Stimulated activated naive CD8-positive, alpha-beta T cell treated with anti-CD3 and anti-CD28 coated beads, Interleukin-15, amount 100 ng/mL, for 72 hours (primary cell): ENCODE results near the gene GTF3C6.
"Not testable (repeated sequence)": the region's sequence is repeated elsewhere in the genome, so short reads cannot be mapped to it uniquely, and the experiment has no call there.

Experiments
- ATAC-seq: fragments of 150-1000 bp; cut with Tn5 transposase; 2 replicates; pipeline ENCODE4 v1.10.0; 2021; ENCODE audit warnings: mild to moderate bottlenecking, moderate library complexity
- DNase-seq, 2 donors: peaks; one replicate each; pipeline ENCODE4 v3.0.0; 2021 to 2022
- H3K27ac Mint-ChIP-seq, 2 donors: one replicate each; pipeline ENCODE4 v1.8.0; 2022; ENCODE audit warnings: mild to moderate bottlenecking in 2 of 2, mixed read lengths in 2 of 2, moderate library complexity in 2 of 2
- H3K27me3 Mint-ChIP-seq: one replicate; pipeline ENCODE4 v1.8.0; 2022; ENCODE audit warnings: mixed read lengths
- H3K4me1 Mint-ChIP-seq: one replicate; pipeline ENCODE4 v1.8.0; 2022; ENCODE audit warnings: mild to moderate bottlenecking, mixed read lengths
- H3K4me3 Mint-ChIP-seq, 2 donors: one replicate each; pipeline ENCODE4 v1.8.0; 2022; ENCODE audit warnings: mild to moderate bottlenecking in 2 of 2, mixed read lengths in 2 of 2, moderate library complexity in 1 of 2
- H3K9me3 Mint-ChIP-seq, 2 donors: one replicate each; pipeline ENCODE4 v1.8.0; 2022; ENCODE audit warnings: mixed read lengths in 2 of 2

Gene GTF3C6

DNA sequence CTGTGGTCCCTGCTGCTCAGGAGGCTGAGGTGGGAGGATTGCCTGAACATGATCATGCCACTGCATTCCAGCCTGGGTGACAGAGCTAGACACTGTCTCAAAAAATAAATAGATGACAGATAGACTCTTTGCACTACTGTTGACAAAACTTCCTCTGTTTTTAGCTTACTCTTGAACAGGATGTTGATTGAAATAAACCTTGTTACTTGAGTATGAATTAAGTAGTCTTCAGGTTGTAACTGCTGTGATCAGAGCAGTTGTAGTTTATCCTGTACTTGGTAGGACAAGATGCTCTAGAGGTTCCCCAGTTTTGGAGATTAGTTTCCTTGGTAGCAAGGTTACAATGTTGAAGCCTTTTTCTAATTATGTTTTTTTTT, 1.5 kb downstream of the GTF3C6 start:
- no peaks in the 10 kb centered on the region for H3K9me3 Mint-ChIP-seq
- H3K27me3 Mint-ChIP-seq, result no peaks in the 10 kb centered on the region
- ATAC-seq, result no peak
- DNase-seq, result no peak
- H3K27ac Mint-ChIP-seq, result peak overlapping the region in 1 of 2 donors; percentile 72
- peaks cover 17% of the 10 kb centered on the region for H3K4me1 Mint-ChIP-seq
- H3K4me3 Mint-ChIP-seq, result peak overlapping the region; percentile 59 to 91

GRCh38 chr6:110962636-110963035, 4.1 kb downstream of the GTF3C6 start:
- peaks cover 12% of the 10 kb centered on the region for H3K4me1 Mint-ChIP-seq
- ATAC-seq, H3K4me3 Mint-ChIP-seq: not testable (repeated sequence)

DNA sequence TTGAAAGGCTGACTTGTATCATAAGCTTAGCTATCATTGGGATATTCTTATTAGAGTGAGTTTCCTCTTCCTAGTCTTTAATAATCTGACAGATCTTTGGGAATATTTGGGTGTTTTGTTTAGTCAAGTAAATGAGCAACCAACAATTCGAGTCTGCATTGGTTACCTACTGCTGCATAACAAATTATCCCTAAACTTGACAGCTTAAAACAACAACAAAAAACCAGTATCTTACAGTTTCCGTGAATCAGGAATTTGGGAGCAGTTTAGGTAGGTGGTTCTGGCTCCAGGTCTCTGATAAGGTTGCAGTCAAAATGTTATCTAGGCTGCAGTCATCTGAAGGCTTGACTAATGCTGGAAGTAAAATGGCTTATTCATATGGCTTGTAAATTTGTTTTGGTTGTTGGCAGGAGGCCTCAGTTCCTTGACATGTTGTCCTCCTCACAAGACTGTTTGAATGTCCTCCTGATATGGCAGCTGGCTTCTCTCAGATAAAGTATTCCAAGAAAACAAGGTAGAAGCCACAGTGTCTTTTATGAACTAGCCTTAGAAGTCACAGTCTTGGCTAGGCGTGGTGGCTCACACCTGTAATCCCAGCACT, 7.2 kb downstream of the GTF3C6 start:
- no peak for ATAC-seq
- H3K27ac Mint-ChIP-seq, result no peak overlapping the region
- H3K27me3 Mint-ChIP-seq, result no peaks in the 10 kb centered on the region
- H3K4me3 Mint-ChIP-seq, result no peak overlapping the region
- H3K9me3 Mint-ChIP-seq, result no peaks in the 10 kb centered on the region
- no peaks in the 10 kb centered on the region for H3K4me1 Mint-ChIP-seq
- DNase-seq, result no peak

More at GRCh38 chr6:110962636-110963035, 4.1 kb downstream of the GTF3C6 start:
- H3K9me3 Mint-ChIP-seq, H3K27me3 Mint-ChIP-seq, DNase-seq: not testable (repeated sequence)
- peak overlapping the region in 1 of 2 donors; percentile 42 for H3K27ac Mint-ChIP-seq

DNA sequence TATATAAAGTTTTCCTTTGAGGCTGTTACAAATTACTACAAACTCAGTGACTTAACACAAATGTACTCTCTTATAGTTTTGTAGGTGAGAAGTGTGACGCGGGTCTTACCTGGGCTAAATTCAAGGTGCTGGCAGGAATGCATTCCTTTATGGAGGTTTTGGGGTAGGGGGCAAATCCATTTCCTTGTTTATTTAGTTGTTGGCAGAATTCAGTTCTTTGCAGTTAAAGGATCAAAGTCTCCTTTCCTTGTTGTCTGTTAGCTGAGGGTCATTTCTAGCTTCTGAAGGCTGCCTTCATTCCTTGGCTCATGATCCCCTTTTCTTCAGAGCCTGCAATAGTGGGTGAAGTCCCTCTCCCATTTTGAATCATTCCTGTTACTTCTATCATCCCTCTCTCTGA, 10.2 kb downstream of the GTF3C6 start:
- H3K4me1 Mint-ChIP-seq, DNase-seq, ATAC-seq, H3K9me3 Mint-ChIP-seq, H3K27me3 Mint-ChIP-seq, H3K4me3 Mint-ChIP-seq: not testable (repeated sequence)
- H3K27ac Mint-ChIP-seq, result peak overlapping the region in 1 of 2 donors; percentile 29

- no peaks in the 10 kb centered on the region for H3K9me3 Mint-ChIP-seq
- no peaks in the 10 kb centered on the region for H3K4me1 Mint-ChIP-seq
- DNase-seq (no peak), ATAC-seq (no peak)
- no peak overlapping the region for H3K4me3 Mint-ChIP-seq
- no peaks in the 10 kb centered on the region for H3K27me3 Mint-ChIP-seq
- peak overlapping the region in 1 of 2 donors; percentile 68 for H3K27ac Mint-ChIP-seq
These were observed 13.0 kb downstream of the GTF3C6 start for GRCh38 chr6:110971468-110971867.

DNA sequence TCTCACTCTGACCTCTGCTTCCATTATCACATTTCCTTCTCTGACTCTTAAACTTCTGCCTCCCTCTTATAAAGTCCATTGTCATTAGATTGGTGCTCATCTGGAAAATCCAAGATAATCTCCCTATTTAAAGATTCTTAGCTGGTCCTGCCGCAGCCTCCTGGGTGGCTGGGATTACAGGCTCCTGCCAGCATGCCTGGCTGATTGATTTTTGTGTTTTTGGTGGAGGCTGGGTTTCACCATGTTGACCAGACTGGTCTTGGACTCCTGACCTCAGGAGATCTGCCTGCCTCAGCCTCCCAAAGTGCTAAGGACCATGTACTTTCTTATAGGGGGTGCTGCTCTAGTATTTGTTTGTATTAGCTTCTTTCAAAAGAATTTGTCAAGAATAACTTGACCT, 18.1 kb downstream of the GTF3C6 start:
- H3K27me3 Mint-ChIP-seq, result no peaks in the 10 kb centered on the region
- no peak for DNase-seq
- H3K4me3 Mint-ChIP-seq, result no peak overlapping the region
- H3K4me1 Mint-ChIP-seq, result peaks cover 30% of the 10 kb centered on the region
- no peaks in the 10 kb centered on the region for H3K9me3 Mint-ChIP-seq
- ATAC-seq, result no peak
- no peak overlapping the region for H3K27ac Mint-ChIP-seq

DNA sequence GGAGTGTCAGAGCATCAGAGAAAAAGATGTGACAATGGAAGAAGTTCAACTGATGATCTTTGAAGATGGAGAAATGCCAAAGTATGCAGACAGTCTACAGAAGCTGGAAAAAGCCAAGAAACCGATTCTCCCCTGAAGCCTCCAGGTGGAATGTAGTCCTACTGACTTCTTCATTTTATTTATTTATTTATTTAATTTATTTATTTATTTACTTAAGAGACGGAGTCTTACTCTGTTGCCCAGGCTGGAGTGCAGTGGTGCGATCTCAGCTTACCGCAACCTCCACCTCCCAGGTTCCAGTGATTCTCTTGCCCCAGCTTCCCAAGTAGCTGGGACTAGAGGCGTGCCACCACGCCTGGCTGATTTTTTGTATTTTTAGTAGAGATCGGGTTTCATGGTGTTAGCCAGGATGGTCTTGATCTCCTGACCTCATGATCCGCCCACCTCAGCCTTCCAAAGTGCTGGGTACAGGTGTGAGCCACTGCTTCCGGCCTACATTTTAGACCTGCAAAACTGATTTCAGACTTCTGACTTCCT, 21.1 kb downstream of the GTF3C6 start:
- no peaks in the 10 kb centered on the region for H3K9me3 Mint-ChIP-seq
- ATAC-seq (no peak), DNase-seq (no peak)
- no peaks in the 10 kb centered on the region for H3K27me3 Mint-ChIP-seq
- no peak overlapping the region for H3K4me3 Mint-ChIP-seq
- peaks cover 48% of the 10 kb centered on the region for H3K4me1 Mint-ChIP-seq
- no peak overlapping the region for H3K27ac Mint-ChIP-seq

DNA sequence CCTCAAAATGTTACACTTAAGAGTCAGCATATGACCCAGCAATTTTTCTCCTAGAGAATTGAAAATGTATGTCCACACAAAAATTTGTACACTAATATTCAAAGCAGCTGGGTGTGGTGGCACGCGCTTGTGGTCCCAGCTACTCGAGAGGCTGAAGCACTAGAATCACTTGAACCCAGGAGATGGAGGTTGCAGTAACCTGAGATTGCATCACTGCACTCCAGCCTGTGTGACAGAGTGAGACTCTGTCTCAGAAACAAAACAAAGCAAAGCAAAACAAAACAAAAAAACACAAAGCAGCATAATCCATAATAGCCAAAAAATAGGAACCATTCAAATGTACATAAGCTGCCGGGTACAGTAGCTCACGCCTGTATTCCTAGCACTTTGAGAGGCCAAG, 21.7 kb downstream of the GTF3C6 start:
- H3K4me3 Mint-ChIP-seq, result peak overlapping the region; percentile 67 to 98
- no peaks in the 10 kb centered on the region for H3K27me3 Mint-ChIP-seq
- peak overlapping the region in 1 of 2 donors; percentile 41 for H3K27ac Mint-ChIP-seq
- ATAC-seq (no peak), DNase-seq (no peak)
- peaks cover 53% of the 10 kb centered on the region for H3K4me1 Mint-ChIP-seq
- no peaks in the 10 kb centered on the region for H3K9me3 Mint-ChIP-seq

GRCh38 chr6:110980648-110981047, 22.1 kb downstream of the GTF3C6 start:
- DNase-seq, result no peak
- ATAC-seq, result no peak
- Mint-ChIP-seq H3K4me3 (peak overlapping the region; percentile 98), H3K4me1 (peaks cover 54% of the 10 kb centered on the region), H3K27ac (peak overlapping the region; percentile 95 to 100), H3K27me3 (no peaks in the 10 kb centered on the region), H3K9me3 (no peaks in the 10 kb centered on the region)

GRCh38 chr6:110981202-110981600, 22.7 kb downstream of the GTF3C6 start:
- Mint-ChIP-seq H3K9me3 (no peaks in the 10 kb centered on the region), H3K27ac (peak overlapping the region; percentile 100)
- no peak for ATAC-seq

GRCh38 chr6:110990840-110991576, 32.5 kb downstream of the GTF3C6 start:
- H3K27me3 Mint-ChIP-seq, result no peaks in the 10 kb centered on the region
- peak overlapping the region in 1 of 2 donors; percentile 6 for H3K27ac Mint-ChIP-seq
- ATAC-seq (no peak), DNase-seq (no peak)
- no peaks in the 10 kb centered on the region for H3K9me3 Mint-ChIP-seq
- H3K4me1 Mint-ChIP-seq, result peaks cover 31% of the 10 kb centered on the region
- no peak overlapping the region for H3K4me3 Mint-ChIP-seq

More at GRCh38 chr6:110981202-110981600, 22.7 kb downstream of the GTF3C6 start:
- no peak for DNase-seq
- H3K4me3 Mint-ChIP-seq, result peak overlapping the region; percentile 98
- no peaks in the 10 kb centered on the region for H3K27me3 Mint-ChIP-seq
- H3K4me1 Mint-ChIP-seq, result peaks cover 60% of the 10 kb centered on the region

- DNase-seq, result no peak
- peak overlapping the region in 1 of 2 donors; percentile 40 for H3K27ac Mint-ChIP-seq
These were observed 38.2 kb downstream of the GTF3C6 start for GRCh38 chr6:110996691-110997090.

GRCh38 chr6:110999634-111000270, 41.2 kb downstream of the GTF3C6 start:
- no peaks in the 10 kb centered on the region for H3K9me3 Mint-ChIP-seq
- no peaks in the 10 kb centered on the region for H3K4me1 Mint-ChIP-seq
- H3K27me3 Mint-ChIP-seq, result no peaks in the 10 kb centered on the region
- no peak overlapping the region for H3K27ac Mint-ChIP-seq
- no peak overlapping the region for H3K4me3 Mint-ChIP-seq
- DNase-seq, result no peak
- no peak for ATAC-seq

More at GRCh38 chr6:110996691-110997090, 38.2 kb downstream of the GTF3C6 start:
- Mint-ChIP-seq H3K4me3 (no peak overlapping the region), H3K4me1 (no peaks in the 10 kb centered on the region), H3K27me3 (no peaks in the 10 kb centered on the region), H3K9me3 (no peaks in the 10 kb centered on the region)
- ATAC-seq, result no peak

GRCh38 chr6:111002350-111002749, 43.8 kb downstream of the GTF3C6 start:
- no peak for DNase-seq
- H3K27ac Mint-ChIP-seq, result no peak overlapping the region
- H3K4me3 Mint-ChIP-seq, result no peak overlapping the region
- no peak for ATAC-seq
- no peaks in the 10 kb centered on the region for H3K9me3 Mint-ChIP-seq
- H3K4me1 Mint-ChIP-seq, result no peaks in the 10 kb centered on the region
- no peaks in the 10 kb centered on the region for H3K27me3 Mint-ChIP-seq

DNA sequence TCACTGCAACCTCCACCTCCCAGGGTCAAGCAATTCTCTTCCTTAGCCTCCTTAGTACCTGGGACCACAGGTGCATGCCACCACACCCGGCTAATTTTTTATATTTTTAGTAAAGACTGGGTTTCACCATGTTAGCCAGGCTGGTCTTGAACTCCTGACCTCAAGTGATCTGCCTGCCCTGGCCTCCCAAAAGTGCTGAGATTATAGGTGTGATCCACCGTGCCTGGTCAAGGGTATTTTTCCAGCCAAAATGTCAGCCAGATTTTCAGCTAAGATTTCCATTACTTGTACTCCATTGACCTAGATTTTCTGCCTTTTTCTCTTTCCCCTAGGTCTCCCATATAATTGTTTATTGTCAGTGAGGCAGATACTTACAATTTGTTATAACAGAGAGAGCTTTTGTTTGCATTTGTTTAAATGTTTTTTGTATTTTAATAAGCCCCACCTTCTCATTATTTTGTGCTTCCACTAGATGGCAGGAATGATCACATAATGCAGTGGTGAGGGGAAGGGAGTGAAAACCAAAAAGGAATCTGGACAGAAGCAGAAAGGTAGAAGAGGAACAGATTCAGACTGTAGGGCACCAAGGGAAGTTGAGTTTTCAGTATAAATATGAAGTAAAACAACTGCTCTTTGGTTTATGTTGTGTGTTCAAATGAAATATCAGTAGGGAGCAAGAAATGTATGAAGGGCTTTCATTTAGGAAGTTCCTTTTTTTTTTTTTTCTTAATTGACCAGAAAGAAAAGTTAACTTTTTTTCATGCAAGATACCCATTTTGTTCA, 53.0 kb downstream of the GTF3C6 start:
- Mint-ChIP-seq H3K27me3 (no peaks in the 10 kb centered on the region), H3K9me3 (no peaks in the 10 kb centered on the region), H3K4me3 (no peak overlapping the region), H3K27ac (no peak overlapping the region), H3K4me1 (peaks cover 10% of the 10 kb centered on the region)
- ATAC-seq, result peak; percentile 70
- peak in 1 of 2 donors; percentile 4 for DNase-seq
